ENCODE data around the gene TMEM191C.
"Not testable (repeated sequence)": the region's sequence is repeated elsewhere in the genome, so short reads cannot be mapped to it uniquely, and the experiment has no call there.

The TMEM191C gene

DNA sequence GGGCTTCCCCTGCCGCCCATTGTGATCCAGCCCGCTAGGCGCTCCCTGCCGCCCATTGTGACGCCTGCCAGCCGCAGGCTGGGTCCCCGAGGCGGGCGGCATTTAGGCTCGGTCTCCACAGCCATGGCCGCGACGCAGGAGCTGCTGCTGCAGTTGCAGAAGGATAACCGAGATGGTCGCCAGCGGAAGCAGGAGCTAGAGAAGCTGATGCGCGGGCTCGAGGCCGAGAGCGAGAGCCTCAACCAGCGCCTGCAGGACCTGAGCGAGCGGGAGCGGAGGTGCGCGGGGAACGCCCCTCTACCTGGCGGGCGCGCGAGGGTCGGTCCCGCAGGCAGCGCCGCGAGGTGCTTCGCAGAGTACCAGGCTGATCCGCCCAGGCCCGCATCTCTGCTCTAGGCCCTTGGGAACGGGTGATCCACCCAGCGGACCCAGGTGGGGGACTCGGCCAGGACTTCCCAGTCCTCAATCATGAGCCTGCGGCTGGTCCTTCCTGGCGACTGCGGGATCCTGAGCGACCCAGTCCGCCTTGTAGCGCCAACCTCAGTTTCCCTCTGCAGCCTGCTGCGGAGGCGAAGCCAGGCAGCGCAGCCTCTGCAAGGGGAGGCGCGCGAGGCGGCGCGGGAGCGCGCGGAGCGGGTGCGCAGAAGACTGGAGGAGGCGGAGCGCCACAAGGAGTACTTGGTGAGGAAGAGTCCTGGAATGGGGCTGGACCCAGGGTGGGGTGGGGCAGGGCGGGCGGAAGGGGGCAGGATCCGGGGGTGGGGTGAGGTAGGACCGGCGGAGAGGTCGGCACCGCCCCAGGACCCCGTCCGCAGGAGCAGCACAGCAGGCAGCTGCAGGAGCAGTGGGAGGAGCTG lies at the start of gene TMEM191C:
TMEM191C (plus strand) TSS at position 51 of the 857 bp plus-strand sequence; CDS start at position 124, 73 bp downstream.
- DNase-seq (ENCODE audit: low read depth in 2 of 2), result not testable (repeated sequence)

DNA sequence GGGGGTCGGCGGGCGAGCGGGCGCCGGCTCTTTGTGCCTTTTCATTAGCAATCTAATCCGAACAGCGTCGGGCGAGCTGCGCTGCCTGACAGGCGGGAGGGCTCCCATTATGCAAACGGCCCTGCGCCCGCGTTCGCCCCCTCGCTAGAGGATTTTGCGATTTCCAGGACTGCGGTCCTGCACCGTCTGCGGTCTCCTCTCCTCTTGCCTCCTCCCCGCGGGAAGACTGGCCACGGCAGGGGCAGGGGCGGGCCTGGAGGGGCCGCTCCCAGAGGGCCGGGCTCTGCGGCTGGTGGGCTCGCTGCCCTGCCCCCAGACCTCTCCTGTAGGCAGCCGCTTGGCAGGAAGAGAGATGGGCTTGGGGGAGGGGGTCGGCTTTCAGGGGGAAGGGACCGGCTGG lies 49.3 kb upstream of the TMEM191C start:
- DNase-seq (ENCODE audit: low read depth in 2 of 2), result not testable (repeated sequence)

DNA sequence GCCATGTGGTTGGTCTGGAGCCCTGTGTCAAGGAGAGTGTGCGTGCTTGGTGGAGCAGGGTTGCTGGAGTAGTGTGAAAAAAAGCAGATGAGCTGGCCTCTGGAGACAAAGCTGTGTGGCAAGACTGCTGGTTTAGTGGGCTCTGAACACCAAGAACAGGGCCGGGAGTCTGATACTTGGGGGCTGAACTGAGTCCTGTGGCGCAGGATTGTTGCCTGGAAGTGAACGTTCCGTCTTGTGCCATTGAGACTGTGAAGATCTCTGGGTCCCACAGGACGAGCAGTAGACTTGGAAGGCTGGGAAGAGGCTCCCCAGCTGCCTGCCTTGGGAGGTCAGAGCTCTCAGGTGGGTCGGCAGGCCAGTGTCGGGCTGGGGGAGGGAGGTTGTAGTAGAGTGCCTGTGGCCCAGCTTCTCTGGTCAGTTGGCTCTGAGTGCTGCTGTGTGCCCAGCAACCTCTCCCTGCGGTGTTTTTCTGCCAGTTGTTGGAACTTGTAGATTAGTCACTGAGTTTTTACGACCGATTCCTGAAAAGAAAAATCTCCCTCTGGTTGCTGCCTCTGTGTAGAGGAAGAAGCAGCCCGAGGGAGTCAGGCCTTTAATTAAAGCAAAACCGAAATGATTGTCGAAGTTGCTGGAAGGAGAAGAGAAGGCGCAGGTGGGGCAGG lies 48.1 kb upstream of the TMEM191C start:
- not testable (repeated sequence) for DNase-seq (ENCODE audit: low read depth in 2 of 2)

DNA sequence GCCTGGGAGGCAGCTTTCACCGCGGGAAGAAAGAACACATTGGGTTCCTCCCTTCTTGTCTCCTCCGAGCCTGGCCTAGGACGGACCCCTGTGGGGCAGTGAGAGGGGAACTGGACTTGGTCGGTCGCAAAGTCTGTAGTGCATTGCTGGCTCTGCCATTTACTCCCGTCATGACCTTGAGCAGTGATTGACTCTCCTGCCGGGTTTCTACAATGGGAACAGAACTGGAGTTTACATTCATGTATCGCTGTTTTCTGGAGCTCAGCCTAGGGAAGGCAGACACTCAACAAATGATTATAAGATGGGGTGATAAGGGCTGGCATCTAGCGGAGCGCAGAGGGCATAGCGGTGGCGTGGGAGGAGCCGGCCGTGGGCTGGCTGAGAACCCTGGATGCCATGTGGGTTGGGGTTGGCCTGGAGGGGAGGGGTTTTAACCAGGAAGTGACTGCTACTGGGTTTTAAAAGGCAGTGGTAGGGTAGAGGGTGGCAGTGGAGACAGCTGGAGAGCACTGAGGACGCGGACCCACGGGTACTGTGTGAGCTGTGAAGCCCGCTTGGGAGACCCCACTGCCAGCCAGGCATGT lies 46.9 kb upstream of the TMEM191C start:
- not testable (repeated sequence) for DNase-seq (ENCODE audit: low read depth in 2 of 2)

DNA sequence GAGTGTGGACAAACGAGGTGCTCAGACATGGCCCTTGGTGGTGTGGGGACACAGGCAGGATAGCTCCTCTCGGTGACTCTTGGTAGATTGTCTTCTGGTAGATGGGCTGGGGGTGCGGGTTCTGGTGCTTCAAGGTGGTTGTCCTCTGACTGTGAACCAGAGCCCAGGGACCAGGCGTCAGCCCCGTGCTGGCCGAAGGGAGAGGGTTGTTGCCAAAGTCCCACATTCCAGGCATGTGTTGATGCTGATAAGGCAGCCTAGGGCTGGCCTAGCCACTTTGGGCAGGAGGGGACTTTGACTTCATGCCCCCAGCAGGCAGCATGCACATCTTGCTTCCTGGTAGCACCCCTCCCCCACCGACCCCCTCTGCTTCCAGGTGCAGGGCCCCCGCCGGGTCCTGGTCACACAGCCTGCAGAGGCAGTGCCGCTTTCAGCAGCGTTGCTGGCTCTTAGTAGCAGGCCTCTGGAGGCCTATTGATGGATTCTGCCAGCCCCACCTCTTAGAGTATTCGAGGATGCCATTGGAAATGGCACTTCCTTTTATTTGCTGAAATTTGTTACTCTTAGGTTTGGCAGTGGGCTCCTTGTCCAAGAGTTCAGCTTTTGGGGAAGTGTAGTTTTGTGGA lies 43.0 kb upstream of the TMEM191C start:
- DNase-seq (ENCODE audit: low read depth in 2 of 2), result not testable (repeated sequence)

DNA sequence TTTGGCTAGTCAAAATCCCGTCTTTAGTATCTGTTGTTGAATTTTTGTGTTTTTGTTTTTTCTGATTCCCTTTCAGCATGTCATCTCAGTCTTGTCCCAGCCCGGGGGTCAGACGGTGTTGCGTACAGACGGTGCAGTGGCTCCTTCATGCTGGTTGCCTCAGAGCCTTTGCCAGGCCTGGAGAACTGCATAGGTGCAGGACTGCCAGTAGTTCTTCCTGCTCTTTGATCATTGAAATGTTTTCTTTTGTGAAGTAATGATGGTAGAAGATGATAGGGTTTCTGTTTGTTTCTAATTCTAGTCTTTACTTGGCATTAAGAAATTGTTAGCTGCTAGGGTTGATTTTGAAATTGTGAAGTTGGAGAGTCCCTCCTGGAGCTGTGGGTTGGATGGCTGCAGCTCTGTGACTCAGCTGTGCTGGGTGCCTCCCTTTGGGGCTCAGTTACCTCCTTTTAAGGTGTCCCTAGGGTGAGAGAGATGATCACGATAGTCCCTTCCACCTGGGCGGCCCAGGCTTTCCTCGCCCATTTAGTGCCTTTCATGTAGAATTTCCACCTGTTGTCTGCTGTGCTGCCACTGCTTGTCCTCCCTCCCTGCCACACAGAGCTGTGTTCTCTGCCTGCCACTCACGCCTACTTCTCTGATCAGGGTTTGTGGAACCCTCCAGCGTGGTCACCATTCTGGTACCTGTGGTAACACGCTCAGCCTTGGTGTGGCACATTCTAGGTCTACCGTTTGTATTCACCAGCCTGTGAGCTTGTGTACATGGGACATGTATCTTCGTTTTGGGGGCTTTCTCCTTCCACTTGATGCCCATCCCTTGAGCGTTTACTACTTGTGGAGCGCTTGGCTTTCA lies 32.6 kb upstream of the TMEM191C start:
- not testable (repeated sequence) for DNase-seq (ENCODE audit: low read depth in 2 of 2)

DNA sequence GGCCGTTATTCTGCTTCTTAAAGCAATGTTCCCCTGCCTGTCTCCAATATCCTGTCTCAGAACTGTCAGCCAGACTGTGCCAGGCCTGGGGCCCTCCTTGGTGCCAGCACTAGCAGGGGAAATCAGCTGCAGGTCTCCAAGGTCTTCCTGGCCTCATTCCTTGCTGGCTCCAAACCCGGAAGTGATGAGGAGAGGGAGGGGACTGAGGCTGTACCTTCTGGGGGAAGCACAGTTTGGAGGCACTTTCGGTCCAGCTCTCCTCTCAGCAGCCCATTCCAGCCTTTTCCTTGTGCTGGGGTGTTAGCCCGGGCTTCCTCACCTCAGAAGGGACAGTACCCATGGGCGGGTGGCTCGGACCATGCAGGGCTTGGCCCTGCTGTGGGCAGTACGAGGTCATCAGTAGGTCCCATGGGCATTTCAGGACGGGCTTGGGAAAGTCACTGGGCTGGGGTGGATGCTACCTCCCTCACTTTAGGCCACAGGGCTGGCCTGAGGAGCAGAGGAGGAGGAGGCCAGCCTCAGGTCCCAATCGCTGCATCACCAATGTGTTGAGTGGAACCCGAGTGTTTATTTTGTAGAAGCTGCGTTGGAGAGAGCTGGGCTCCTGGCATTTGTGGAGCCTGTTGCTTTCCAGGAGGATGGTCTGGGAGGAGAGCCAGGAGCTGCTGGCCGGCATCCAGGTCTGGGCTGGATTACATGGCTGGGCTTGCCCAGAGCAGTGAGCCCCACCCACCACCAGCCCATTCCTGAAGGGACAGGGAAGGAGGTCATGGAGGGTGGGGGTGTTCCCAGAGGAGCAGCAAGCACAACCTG lies 31.0 kb upstream of the TMEM191C start:
- not testable (repeated sequence) for DNase-seq (ENCODE audit: low read depth in 2 of 2)

DNA sequence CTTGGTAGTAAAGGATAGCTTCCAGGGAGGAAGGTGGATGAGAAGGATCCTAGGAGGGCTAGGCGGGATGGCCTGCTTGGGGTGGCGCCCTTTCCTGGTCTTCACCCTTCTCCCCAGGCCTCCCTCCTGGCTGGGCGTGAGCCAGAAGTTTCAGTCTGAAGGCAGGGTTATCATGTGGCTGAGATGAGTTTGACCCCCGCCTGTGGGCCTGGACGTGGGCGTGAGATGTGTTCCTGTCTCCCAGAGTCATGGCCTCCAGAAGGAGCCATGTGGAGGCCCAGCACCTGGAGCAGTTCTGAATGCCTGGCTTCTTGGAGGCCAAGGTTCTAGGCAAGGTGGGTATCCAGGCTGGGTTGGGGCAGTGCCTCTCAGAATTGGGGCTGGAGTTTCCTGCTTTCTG lies 29.2 kb upstream of the TMEM191C start:
- not testable (repeated sequence) for DNase-seq (ENCODE audit: low read depth in 2 of 2)

DNA sequence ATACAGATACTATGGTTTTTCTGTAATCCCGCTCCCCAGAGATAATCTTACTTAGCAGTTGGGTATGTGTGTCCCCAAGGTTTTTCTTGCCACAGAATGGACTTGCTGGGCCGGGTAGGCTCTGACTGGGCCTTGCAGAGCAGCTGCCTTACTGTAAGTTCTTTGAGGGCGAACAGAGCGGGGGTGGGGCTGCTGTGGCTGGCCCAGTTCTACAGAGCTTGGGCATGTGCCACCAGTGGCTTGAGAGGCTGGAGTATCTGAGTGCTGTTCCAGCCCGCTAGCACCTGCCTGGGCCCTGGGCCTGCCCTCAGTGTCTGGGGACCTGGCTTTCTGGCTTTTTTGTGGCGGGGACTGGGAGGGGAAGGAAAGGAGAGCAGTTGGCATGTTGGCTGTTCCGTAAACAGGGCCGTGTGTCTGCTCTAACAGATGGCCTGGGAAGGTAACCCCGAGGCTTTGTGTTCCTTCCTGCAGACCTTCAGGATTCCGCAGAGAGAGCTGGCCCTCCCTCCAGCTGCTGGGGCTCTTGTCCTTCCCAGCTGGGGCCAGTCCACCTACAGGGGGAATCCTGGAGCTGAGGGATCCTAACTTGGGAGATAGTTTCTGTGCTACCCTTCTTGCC lies 27.1 kb upstream of the TMEM191C start:
- not testable (repeated sequence) for DNase-seq (ENCODE audit: low read depth in 2 of 2)

DNA sequence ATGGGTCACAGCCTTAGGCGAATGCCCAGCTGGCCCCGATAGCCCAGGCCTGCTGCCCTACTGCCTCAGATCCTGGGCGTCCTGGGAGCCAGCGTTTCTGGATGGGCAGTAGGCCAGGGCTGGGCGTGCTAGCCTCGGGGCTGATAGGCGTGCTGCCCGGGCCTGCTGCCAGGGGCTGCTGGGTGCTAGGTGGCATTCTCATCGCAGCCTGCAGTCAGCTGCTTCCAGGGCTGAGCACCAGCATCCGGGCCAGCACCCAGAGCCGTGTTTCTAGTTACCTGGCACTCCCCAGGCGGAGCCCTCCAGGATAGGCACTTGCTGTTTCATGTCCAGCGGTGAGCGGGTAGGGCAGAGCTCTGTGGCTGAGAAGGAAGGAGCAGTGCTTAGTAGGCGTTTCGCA lies 26.5 kb upstream of the TMEM191C start:
- DNase-seq (ENCODE audit: low read depth in 2 of 2), result not testable (repeated sequence)

DNA sequence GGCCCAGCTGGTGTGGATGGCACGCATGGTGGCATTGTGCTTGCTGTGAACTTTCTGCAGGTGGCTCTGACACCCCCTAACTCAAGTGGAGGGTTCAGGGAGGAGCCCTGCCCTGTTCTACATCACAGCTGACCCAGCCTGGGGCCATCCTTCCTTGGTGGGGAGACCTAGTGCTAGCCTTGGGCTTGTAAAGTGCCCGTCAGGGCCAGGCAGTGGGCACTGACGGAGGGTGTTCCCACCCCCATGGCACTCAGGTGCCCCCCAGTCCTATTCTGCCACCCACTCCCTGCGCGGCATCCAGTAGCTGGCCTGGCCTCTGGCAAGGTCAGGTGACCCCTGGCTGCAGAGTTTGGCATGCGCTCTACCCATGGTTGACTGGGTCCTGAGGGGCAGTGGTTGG lies 26.0 kb upstream of the TMEM191C start:
- DNase-seq (ENCODE audit: low read depth in 2 of 2), result not testable (repeated sequence)

DNA sequence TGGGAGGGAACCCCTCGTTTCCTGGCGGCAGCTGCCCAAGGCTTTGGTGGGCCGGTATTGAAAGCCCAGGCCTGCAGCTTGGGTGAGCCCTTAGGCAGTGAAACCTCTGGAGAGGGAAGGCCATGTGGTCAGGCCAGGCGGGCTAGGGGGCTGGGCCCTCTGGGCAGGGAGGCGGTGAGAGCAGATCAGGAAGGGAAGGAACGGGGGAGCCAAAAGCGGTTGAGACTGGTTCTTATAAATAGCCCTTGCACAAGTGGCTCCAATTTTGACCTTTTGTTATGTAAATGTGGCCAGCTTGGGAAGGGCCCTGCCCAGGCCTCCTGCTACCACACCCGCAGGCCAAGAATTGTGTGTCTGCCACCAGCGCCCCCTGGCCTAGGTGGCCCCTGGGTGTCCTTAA lies 25.1 kb upstream of the TMEM191C start:
- DNase-seq (ENCODE audit: low read depth in 2 of 2), result not testable (repeated sequence)

DNA sequence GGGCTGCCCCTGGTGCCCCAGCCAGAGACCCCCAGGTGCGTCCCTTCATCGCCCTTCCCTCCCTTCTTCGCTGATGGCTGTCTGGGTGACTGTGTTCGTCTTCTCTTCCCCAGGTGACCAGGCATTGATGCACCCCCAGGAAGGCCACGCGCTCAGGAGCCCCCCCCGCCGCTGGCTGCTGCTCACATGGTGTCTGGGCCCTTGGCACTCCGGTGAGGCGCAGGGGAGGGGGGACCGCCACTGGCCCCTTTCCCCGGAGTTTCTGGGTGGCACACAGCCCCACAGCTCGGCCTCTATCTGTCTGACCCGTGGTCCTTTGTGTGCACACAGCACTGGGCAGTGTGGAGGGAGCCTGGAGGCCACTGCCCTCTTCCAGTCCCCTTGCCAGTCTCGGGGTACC lies 24.5 kb upstream of the TMEM191C start:
- not testable (repeated sequence) for DNase-seq (ENCODE audit: low read depth in 2 of 2)

DNA sequence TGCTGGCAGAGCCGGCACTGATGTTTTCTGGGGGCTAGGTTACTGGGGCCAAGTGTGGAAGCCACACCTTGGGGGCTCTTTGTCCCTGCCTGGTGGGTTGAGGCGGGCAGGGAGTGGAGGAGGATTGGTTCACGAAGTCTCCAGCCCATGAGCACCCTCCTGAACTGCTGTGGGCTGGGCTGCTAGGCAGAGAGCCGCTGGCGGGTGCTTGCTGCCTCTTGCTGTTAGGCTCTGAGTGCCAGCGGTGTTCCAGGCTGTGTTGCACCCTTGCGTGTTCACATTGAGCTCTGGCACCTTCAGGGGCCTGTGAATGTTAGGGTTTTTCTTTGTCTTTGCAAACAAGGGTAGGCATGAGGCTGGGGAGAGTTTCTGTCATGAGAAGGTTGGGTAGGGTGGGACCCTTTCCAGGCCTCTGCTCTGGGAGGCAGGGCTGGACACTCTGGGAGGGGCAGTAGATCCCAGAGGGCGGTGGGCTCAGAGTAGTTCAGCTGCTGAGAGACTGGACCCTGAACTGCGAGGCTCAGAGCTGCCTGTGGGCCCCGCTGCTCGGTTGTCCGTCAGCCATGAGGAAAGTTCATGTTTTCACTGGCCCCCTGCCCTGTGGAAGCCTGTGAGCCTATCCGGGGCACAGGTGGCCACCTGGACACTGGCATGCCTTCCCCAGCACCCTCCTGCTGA lies 24.0 kb upstream of the TMEM191C start:
- no peak for DNase-seq (ENCODE audit: low read depth in 2 of 2)

DNA sequence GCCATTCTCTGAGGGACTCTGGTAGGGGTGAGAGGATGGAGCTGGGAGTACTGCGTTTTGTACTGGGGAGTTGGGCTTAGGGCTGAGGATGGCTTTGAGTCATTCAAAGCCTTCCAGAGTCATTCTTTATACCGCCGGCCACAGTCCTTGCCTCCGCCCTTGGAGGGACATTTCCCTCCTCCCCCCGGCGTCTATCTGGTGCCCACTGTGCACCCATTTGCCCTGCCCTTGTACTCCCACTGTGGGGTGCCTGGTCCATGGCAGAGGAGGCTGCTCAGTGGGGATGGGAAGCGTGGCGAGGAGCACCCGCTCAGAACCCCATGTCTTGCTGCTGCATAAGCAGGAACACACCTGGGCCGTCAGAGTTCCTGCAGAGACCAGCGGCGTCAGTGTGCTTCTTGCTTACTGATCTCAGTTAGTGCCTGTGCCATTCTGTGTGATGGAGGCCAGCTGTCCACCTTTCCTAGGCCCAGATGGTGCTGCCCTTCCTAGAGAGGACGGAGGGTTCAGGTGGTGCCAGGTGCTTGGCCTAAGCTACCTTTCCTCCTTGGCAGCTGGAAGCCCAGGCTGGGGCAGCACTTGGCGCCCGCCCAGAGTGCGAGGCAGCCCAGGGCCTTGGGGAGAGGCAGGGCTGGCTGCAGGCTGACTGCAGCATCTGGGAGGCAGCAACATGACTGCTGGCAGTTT lies 23.3 kb upstream of the TMEM191C start:
- no peak for DNase-seq (ENCODE audit: low read depth in 2 of 2)

DNA sequence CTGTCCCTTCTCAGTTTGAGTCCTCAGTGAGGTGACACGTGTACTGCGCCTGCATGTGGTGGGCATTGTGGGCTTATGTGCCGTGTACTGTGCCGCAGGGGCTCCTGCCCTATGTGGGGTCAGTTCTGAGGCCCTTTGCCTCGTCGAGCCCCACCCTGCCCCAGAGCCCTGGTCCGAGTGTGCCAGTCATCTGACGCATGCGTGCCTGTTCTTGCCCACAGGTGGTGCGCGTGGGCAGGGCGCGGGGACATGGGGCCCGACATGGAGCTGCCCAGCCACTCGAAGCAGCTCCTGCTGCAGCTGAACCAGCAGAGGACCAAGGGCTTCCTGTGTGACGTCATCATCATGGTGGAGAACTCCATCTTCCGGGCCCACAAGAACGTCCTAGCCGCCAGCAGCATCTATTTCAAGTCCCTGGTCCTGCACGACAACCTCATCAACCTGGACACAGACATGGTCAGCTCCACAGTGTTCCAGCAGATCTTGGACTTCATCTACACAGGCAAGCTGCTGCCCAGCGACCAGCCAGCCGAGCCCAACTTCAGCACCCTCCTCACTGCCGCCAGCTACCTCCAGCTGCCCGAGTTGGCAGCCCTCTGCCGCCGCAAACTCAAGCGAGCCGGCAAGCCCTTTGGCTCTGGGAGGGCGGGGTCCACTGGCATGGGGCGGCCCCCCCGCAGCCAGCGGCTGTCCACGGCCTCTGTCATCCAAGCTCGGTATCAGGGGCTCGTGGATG lies 22.3 kb upstream of the TMEM191C start:
- no peak for DNase-seq (ENCODE audit: low read depth in 2 of 2)

DNA sequence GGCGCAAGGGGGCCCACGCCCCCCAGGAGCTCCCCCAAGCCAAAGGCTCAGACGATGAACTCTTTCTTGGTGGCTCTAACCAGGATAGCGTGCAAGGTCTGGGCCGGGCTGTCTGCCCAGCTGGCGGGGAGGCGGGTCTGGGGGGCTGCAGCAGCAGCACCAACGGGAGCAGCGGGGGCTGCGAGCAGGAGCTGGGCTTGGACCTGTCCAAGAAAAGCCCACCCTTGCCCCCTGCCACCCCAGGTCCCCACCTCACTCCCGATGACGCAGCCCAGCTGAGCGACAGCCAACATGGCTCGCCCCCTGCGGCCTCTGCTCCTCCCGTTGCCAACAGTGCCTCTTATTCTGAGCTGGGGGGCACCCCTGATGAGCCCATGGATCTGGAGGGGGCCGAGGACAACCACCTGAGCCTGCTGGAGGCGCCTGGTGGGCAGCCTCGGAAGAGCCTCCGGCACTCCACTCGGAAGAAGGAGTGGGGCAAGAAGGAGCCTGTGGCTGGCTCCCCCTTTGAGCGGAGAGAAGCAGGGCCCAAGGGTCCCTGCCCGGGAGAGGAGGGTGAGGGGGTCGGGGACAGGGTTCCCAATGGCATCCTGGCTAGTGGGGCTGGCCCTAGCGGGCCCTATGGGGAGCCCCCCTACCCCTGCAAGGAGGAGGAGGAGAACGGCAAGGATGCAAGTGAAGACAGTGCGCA lies 21.6 kb upstream of the TMEM191C start:
- DNase-seq (ENCODE audit: low read depth in 2 of 2), result no peak
